Neuronal stem cell (in vitro differentiated cells): ENCODE measurements around the gene SLC12A7.

Experiments
- DNase-seq: peaks from one replicate; pipeline ENCODE4 v3.0.0-alpha.2; 2013; ENCODE audit warnings: low spot score
- H2AFZ ChIP-seq: one replicate; pipeline ENCODE4 v1.6.1; 2013; ENCODE audit warnings: mild to moderate bottlenecking, low read length, inconsistent platforms
- H2AK5ac ChIP-seq: 2 replicates; pipeline ENCODE4 v1.6.1; 2013; ENCODE audit warnings: low read depth, mild to moderate bottlenecking, inconsistent platforms, low read length, moderate library complexity, mixed read lengths
- H2BK120ac ChIP-seq: 2 replicates; pipeline ENCODE4 v1.6.1; 2013; ENCODE audit warnings: low read depth, mild to moderate bottlenecking, inconsistent platforms, low read length, moderate library complexity, mixed read lengths
- H2BK12ac ChIP-seq: one replicate; pipeline ENCODE4 v1.6.1; 2013; ENCODE audit warnings: low read length, inconsistent platforms
- H2BK15ac ChIP-seq: 2 replicates; pipeline ENCODE4 v1.6.1; 2013; ENCODE audit warnings: mild to moderate bottlenecking, low read length, inconsistent platforms, mixed read lengths
- H2BK5ac ChIP-seq: one replicate; pipeline ENCODE4 v1.6.1; 2013; ENCODE audit warnings: inconsistent platforms, mild to moderate bottlenecking, low read length, moderate library complexity
- H3K14ac ChIP-seq: one replicate; pipeline ENCODE4 v1.6.1; 2013; ENCODE audit warnings: low read length, inconsistent platforms
- H3K18ac ChIP-seq: 2 replicates; pipeline ENCODE4 v1.6.1; 2013; ENCODE audit warnings: low read length, inconsistent platforms
- H3K23ac ChIP-seq: 2 replicates; pipeline ENCODE4 v1.6.1; 2013; ENCODE audit warnings: low read depth, mild to moderate bottlenecking, mixed read lengths, low read length, inconsistent platforms; ENCODE audit not compliant: poor library complexity
- H3K27ac ChIP-seq: replicated peaks from 3 replicates; pipeline ENCODE4 v1.5.1; 2013; ENCODE audit warnings: low read length, inconsistent platforms
- H3K27me3 ChIP-seq, 3 experiments: 2 replicates each; pipeline ENCODE4 v1.6.1; 2013; ENCODE audit warnings: low read length in 3 of 3, mild to moderate bottlenecking in 2 of 3, inconsistent platforms in 1 of 3, low read depth in 1 of 3, mixed read lengths in 1 of 3, moderate library complexity in 1 of 3; ENCODE audit not compliant: control insufficient read depth in 3 of 3, insufficient read depth in 3 of 3
- H3K36me3 ChIP-seq, 2 donors: replicated peaks in 1 of 2; 2 replicates each; pipeline ENCODE4 v1.6.1; 2013; ENCODE audit warnings: low read length in 2 of 2; ENCODE audit not compliant: control insufficient read depth in 2 of 2, insufficient read depth in 2 of 2
- H3K4ac ChIP-seq: 2 replicates; pipeline ENCODE4 v1.6.1; 2013; ENCODE audit warnings: inconsistent platforms, mild to moderate bottlenecking, low read length, moderate library complexity
- H3K4me1 ChIP-seq, 2 donors: 1 replicate in 1 of 2; 2 replicates in 1 of 2; pipeline ENCODE4 v1.6.1; 2013; ENCODE audit warnings: low read length in 2 of 2, low read depth in 1 of 2; ENCODE audit not compliant: control insufficient read depth in 2 of 2, insufficient read depth in 1 of 2
- H3K4me2 ChIP-seq: one replicate; pipeline ENCODE4 v1.6.1; 2013; ENCODE audit warnings: mild to moderate bottlenecking, low read length, inconsistent platforms; ENCODE audit not compliant: insufficient read depth, poor library complexity, severe bottlenecking
- H3K4me3 ChIP-seq, 2 donors: 2 replicates each; pipeline ENCODE4 v1.5.1; 2013; ENCODE audit warnings: low read length in 2 of 2, mild to moderate bottlenecking in 2 of 2, inconsistent platforms in 1 of 2, moderate library complexity in 1 of 2
- H3K79me1 ChIP-seq: one replicate; pipeline ENCODE4 v1.6.1; 2013; ENCODE audit warnings: low read depth, mild to moderate bottlenecking, inconsistent platforms, low read length, moderate library complexity
- H3K9ac ChIP-seq: one replicate; pipeline ENCODE4 v1.6.1; 2013; ENCODE audit warnings: mild to moderate bottlenecking, low read depth, low read length, inconsistent platforms; ENCODE audit not compliant: poor library complexity
- H3K9me3 ChIP-seq, 2 donors: replicated peaks in 1 of 2; 2 replicates each; pipeline versions ENCODE3 to v1.6.1; 2013; ENCODE audit warnings: low read length in 2 of 2, mild to moderate bottlenecking in 2 of 2, inconsistent platforms in 1 of 2, low read depth in 1 of 2, mixed read lengths in 1 of 2, moderate library complexity in 1 of 2; ENCODE audit not compliant: control insufficient read depth in 2 of 2, insufficient read depth in 1 of 2
- H4K8ac ChIP-seq: one replicate; pipeline ENCODE4 v1.6.1; 2013; ENCODE audit warnings: low read depth, mild to moderate bottlenecking, inconsistent platforms, low read length, moderate library complexity
- H4K91ac ChIP-seq: one replicate; pipeline ENCODE4 v1.6.1; 2013; ENCODE audit warnings: low read length, low read depth, mild to moderate bottlenecking, inconsistent platforms; ENCODE audit not compliant: poor library complexity
- WGBS, 2 donors: extraction: QIAGEN DNeasy Blood & Tissue Kit; methylation state at CpG; one replicate each; pipeline ENCODE4 v1.1.7; 2013; ENCODE audit warnings: missing lambda C conversion rate in 2 of 2, mixed read lengths in 1 of 2; ENCODE audit not compliant: insufficient read length in 2 of 2, insufficient replicate concordance in 1 of 2; ENCODE audit errors: extremely low coverage in 2 of 2; 5-methylcytosine and 5-hydroxymethylcytosine counted together

Gene SLC12A7

GRCh38 chr5:1041225-1042143, 70.4 kb downstream of the SLC12A7 start:
- Histone ChIP-seq H3K4me2 (no peak overlapping the region), H3K27me3 (peaks cover 0 to 4% (median 0%) of the 10 kb centered on the region in 3 experiments)

GRCh38 chr5:1040571-1040970, 71.3 kb downstream of the SLC12A7 start:
- H2AFZ ChIP-seq: no peak overlapping the region
- H3K36me3 ChIP-seq: no peaks in the 10 kb centered on the region
- H3K27me3 ChIP-seq: peaks cover 0 to 4% (median 0%) of the 10 kb centered on the region in 3 experiments
- no peak overlapping the region for H3K18ac ChIP-seq
- H3K4me2 ChIP-seq: no peak overlapping the region
- H4K8ac ChIP-seq: no peak overlapping the region
- no peak overlapping the region for H3K4ac ChIP-seq
- H3K14ac ChIP-seq: no peak overlapping the region
- H3K79me1 ChIP-seq: peaks cover 4% of the 10 kb centered on the region
- no CpG with 5 or more reads among the region's 10 CpGs for WGBS, 2 donors
- no peak overlapping the region for H4K91ac ChIP-seq
- H2BK12ac ChIP-seq: no peak overlapping the region
- no peak overlapping the region for H2BK5ac ChIP-seq
- H3K27ac ChIP-seq: no peak overlapping the region
- peak overlapping the region; percentile 45 for H3K9ac ChIP-seq
- H2AK5ac ChIP-seq: no peak overlapping the region
- no peak overlapping the region for H2BK15ac ChIP-seq
- DNase-seq: no peak
- no peaks in the 10 kb centered on the region for H3K4me1 ChIP-seq
- H3K23ac ChIP-seq: no peak overlapping the region
- H3K9me3 ChIP-seq: peaks cover 5 to 12% of the 10 kb centered on the region in 2 donors
- peak overlapping the region in 1 of 2 donors; percentile 13 for H3K4me3 ChIP-seq
- no peak overlapping the region for H2BK120ac ChIP-seq

More at GRCh38 chr5:1041225-1042143, 70.4 kb downstream of the SLC12A7 start:
- H2BK5ac ChIP-seq: no peak overlapping the region
- H3K18ac ChIP-seq: no peak overlapping the region
- peaks cover 4% of the 10 kb centered on the region for H3K79me1 ChIP-seq
- no peaks in the 10 kb centered on the region for H3K36me3 ChIP-seq
- no peaks in the 10 kb centered on the region for H3K4me1 ChIP-seq
- H2AFZ ChIP-seq: no peak overlapping the region
- H2AK5ac ChIP-seq: no peak overlapping the region
- DNase-seq: no peak
- H3K14ac ChIP-seq: no peak overlapping the region
- 100% methylated on average over 7 to 12 of the region's 15 CpGs for WGBS, 2 donors
- no peak overlapping the region for H4K91ac ChIP-seq
- no peak overlapping the region for H3K4ac ChIP-seq
- H3K9me3 ChIP-seq: peaks cover 5 to 15% of the 10 kb centered on the region in 2 donors
- no peak overlapping the region for H4K8ac ChIP-seq
- no peak overlapping the region for H2BK12ac ChIP-seq
- H3K23ac ChIP-seq: no peak overlapping the region
- peak overlapping the region in 1 of 2 donors; percentile 63 for H3K4me3 ChIP-seq
- no peak overlapping the region for H2BK120ac ChIP-seq
- no peak overlapping the region for H3K27ac ChIP-seq
- no peak overlapping the region for H3K9ac ChIP-seq
- H2BK15ac ChIP-seq: no peak overlapping the region

GRCh38 chr5:1039706-1040260, 72.1 kb downstream of the SLC12A7 start:
- Histone ChIP-seq H3K9me3 (peaks cover 5 to 9% of the 10 kb centered on the region in 2 donors), H3K14ac (peak overlapping the region; percentile 47), H2BK120ac (no peak overlapping the region), H3K27me3 (peaks cover 0 to 1% (median 0%) of the 10 kb centered on the region in 3 experiments), H3K4me2 (no peak overlapping the region), H4K91ac (no peak overlapping the region), H3K18ac (no peak overlapping the region), H3K79me1 (peaks cover 3% of the 10 kb centered on the region), H3K4me1 (no peaks in the 10 kb centered on the region), H3K4ac (no peak overlapping the region), H3K36me3 (no peaks in the 10 kb centered on the region), H2AK5ac (no peak overlapping the region), H3K4me3 (no peak overlapping the region), H2BK15ac (no peak overlapping the region), H3K23ac (no peak overlapping the region), H2AFZ (no peak overlapping the region), H2BK12ac (no peak overlapping the region), H2BK5ac (no peak overlapping the region), H4K8ac (no peak overlapping the region), H3K27ac (no peak overlapping the region), H3K9ac (no peak overlapping the region)
- no peak for DNase-seq
- no CpG with 5 or more reads among the region's 18 CpGs for WGBS, 2 donors

- peak overlapping the region; percentile 91 for H3K23ac ChIP-seq
Measured at GRCh38 chr5:1039210-1039548, 72.7 kb downstream of the SLC12A7 start.

More at GRCh38 chr5:1039210-1039548, 72.7 kb downstream of the SLC12A7 start:
- Histone ChIP-seq H4K91ac (no peak overlapping the region), H3K27ac (no peak overlapping the region), H3K9me3 (peaks cover 5 to 9% of the 10 kb centered on the region in 2 donors), H3K4me1 (no peaks in the 10 kb centered on the region), H2BK5ac (no peak overlapping the region), H3K36me3 (no peaks in the 10 kb centered on the region), H3K4me3 (no peak overlapping the region), H3K14ac (peak overlapping the region; percentile 89), H3K18ac (no peak overlapping the region), H3K79me1 (peaks cover 2% of the 10 kb centered on the region), H2BK15ac (no peak overlapping the region), H3K9ac (no peak overlapping the region), H2AFZ (no peak overlapping the region), H4K8ac (no peak overlapping the region), H2BK12ac (peak overlapping the region; percentile 30), H3K4ac (no peak overlapping the region), H3K4me2 (no peak overlapping the region), H3K27me3 (no peaks in the 10 kb centered on the region), H2BK120ac (no peak overlapping the region), H2AK5ac (peak overlapping the region; percentile 56)
- WGBS, 2 donors: no CpG with 5 or more reads among the region's 16 CpGs
- no peak for DNase-seq
